Stimulated activated naive CD4-positive, alpha-beta T cell treated with Interleukin-2 at 50 U/mL for 16 hours (primary cell): ENCODE results near the gene NBPF20.
"Not testable (repeated sequence)": the region's sequence is repeated elsewhere in the genome, so short reads cannot be mapped to it uniquely, and the experiment has no call there.

Experiments used
- DNase-seq: peaks from one replicate; lab custom pipeline; 2025; lab: John Stamatoyannopoulos, UW

NBPF20 gene

DNA sequence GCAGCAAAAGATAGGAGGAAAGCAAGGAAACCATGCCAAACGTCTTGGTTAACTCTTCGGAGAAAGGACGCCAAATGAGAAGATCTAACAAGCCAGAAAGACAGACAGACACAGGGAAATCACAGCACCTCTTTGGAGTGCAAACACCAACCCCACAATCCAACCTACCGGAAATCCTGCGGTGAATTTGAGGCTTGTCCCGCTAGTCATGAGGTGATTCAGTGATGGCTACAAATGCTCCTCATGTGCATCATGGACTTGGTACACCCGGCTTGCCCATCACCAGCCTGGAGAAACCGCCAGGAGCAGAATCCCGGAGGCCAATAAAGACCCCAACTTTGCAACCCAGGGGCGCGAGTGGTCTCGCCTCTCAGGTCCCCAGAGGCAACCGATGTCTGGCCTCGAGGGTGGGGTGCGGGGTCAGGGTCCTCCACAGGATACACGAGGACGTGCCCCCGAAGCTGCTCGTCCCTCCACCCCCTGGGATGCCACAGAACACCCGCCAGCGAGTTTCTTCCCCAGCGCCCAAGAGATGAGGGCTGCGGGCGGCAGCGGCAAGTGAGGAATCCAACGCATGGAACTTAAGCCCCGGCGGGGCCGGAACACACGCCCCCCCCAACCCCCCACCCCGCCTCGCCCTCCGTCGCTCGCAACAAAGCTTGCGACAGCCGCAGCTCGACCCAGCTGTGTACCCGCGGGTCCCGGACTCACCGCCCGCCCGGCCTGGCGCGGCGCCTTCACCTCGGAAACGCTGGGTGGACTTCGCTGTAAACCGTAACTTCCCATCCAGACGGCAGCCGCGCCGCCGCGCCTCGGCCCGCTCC lies 579 bp downstream of the NBPF20 start:
- peak; percentile 24 for DNase-seq

DNA sequence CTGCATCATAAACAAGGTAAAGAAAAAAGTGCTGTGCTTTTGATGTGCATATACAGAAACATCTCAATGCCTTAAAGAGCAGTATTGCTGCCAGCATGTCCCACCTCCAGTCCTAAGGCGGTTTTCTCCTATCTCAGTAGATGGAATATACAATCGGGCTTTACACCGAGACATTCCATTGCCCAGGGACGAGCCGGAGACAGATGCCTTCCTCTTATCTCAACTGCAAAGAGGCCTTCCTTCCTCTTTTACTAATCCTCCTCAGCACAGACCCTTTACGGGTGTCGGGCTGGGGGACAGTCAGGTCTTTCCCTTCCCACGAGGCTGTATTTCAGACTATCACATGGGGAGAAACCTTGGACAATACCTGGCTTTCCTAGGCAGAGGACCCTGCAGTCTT lies 10.3 kb downstream of the NBPF20 start:
- not testable (repeated sequence) for DNase-seq

DNA sequence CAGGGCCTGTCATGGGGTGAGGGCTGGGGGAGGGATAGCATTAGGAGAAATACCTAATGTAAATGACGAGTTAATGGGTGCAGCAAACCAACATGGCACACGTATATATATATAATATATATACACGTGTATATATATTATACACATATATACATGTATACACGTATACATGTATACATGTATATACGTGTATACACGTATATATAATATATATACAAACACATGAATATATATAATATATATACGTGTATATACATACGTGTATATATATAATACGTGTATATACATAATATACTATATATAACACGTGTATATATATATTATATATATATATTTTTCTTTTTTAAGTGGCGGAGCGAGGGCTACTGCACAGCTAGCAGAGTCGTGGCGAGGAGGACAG lies 18.1 kb downstream of the NBPF20 start:
- not testable (repeated sequence) for DNase-seq

DNA sequence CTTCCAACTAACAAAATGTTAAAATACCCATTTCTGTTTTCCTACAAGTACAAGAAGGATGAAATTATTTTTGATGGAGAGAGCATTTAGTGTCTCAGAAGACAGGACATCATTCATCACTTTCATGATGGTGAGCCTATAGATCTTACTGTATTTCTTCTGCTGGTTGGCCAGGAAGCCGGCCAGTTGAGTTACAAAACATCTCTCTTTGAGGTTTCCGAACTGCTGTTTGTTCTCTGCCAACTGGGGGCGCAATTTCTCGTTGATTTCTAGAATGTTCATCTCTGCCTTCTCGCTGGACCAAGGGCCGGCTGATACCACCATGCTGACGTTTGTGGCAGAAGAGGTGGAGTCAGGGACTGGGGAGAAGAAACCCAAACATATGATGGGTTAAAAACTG lies 20.5 kb downstream of the NBPF20 start:
- not testable (repeated sequence) for DNase-seq

DNA sequence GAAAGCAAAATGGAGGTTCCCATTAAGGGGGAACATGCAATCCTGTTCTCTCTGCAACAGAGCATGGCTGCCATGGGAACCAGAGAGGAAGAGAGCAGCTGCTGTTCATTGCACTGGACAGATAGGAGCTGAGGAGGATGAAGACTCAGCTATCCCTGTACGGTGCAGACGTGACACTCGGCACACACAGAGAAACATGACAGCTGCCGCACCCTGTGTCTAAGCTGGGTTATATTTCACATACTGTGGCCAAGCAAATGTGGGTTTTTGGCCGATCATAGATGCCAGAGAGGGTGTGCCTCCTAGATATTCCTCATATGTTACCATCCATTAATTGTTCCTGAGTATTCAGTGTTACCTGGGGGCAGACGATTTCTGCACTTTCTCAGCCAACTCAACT lies 24.7 kb downstream of the NBPF20 start:
- DNase-seq: not testable (repeated sequence)
